ENCODE measurements around the gene SIPA1L3. TPM values are rescaled to one million over a fixed set of nuclear protein-coding genes. Genes with fewer than 3 reads are reported as not detected.

SIPA1L3 gene
- total RNA-seq, 4 donors from 2014 or later: 50.0 to 69.8 (median 53.6) TPM

GRCh38 chr19:38012944-38013343 is 105.9 kb downstream of the SIPA1L3 start:
- TF ChIP-seq CTCF (IDR thresholded peaks at IDR 0.05) (no peak), POLR2A (IDR thresholded peaks at IDR 0.05) (no peak)
- 60 to 72% methylated on average over 5 of the region's 5 CpGs for WGBS, 2 donors
- no peak overlapping the region for H3K4me3 ChIP-seq (ENCODE audit: low read depth, poor library complexity, severe bottlenecking)

GRCh38 chr19:38013913-38014580 is 107.0 kb downstream of the SIPA1L3 start:
- no peak for DNase-seq (ENCODE audit: low spot score in 2 of 2)
- TF ChIP-seq CTCF (IDR thresholded peaks at IDR 0.05) (no peak), POLR2A (IDR thresholded peaks at IDR 0.05) (no peak)
- intact Hi-C loops (cut with DNase I; ENCODE audit: low total_unique reads): no loop called here
- no peak overlapping the region for H3K4me3 ChIP-seq (ENCODE audit: low read depth, poor library complexity, severe bottlenecking)
- 90% methylated on average over 11 of the region's 11 CpGs for WGBS, 2 donors

More at GRCh38 chr19:38012944-38013343, 105.9 kb downstream of the SIPA1L3 start:
- intact Hi-C loops (cut with DNase I; ENCODE audit: low total_unique reads): no loop called here
- DNase-seq (ENCODE audit: low spot score in 2 of 2): no peak

- no peak for DNase-seq (ENCODE audit: low spot score in 2 of 2)
- 91 to 95% methylated on average over 6 of the region's 6 CpGs for whole genome bisulfite sequencing, 2 donors
- no peak overlapping the region for H3K4me3 ChIP-seq (ENCODE audit: low read depth, poor library complexity, severe bottlenecking)
- intact Hi-C loops (cut with DNase I; ENCODE audit: low total_unique reads): no loop called here
- TF ChIP-seq CTCF (IDR thresholded peaks at IDR 0.05) (no peak), POLR2A (IDR thresholded peaks at IDR 0.05) (no peak)
These were observed 108.2 kb downstream of the SIPA1L3 start for GRCh38 chr19:38015216-38015615.

- 91 to 94% methylated on average over 7 of the region's 7 CpGs for WGBS, 2 donors
- no peak overlapping the region for H3K4me3 ChIP-seq (ENCODE audit: low read depth, poor library complexity, severe bottlenecking)
- no peak for TF ChIP-seq POLR2A (IDR thresholded peaks at IDR 0.05)
- no peak for TF ChIP-seq CTCF (IDR thresholded peaks at IDR 0.05)
- intact Hi-C loops (cut with DNase I; ENCODE audit: low total_unique reads): no loop called here
- DNase-seq (ENCODE audit: low spot score in 2 of 2): no peak
These were observed 108.8 kb downstream of the SIPA1L3 start for GRCh38 chr19:38015761-38016160.

- 91 to 96% methylated on average over 6 of the region's 6 CpGs for WGBS, 2 donors
- intact Hi-C loops (cut with DNase I; ENCODE audit: low total_unique reads): no loop called here
- H3K4me3 ChIP-seq (ENCODE audit: low read depth, poor library complexity, severe bottlenecking): no peak overlapping the region
- no peak for TF ChIP-seq POLR2A (IDR thresholded peaks at IDR 0.05)
- no peak for TF ChIP-seq CTCF (IDR thresholded peaks at IDR 0.05)
- DNase-seq (ENCODE audit: low spot score in 2 of 2): no peak
These were observed 110.6 kb downstream of the SIPA1L3 start for GRCh38 chr19:38017401-38018151.

Measured in lower leg skin (tissue), 4 donors.